HEK293 (cell line): Measurements from ENCODE around the gene STBD1.

Source experiments
- BCL6B ChIP-seq: fragments of 450-650 bp; formaldehyde crosslinking; IDR thresholded peaks from 2 replicates; pipeline ENCODE4 v1.5.1; 2017; ENCODE audit warnings: missing biosample characterization, missing genetic modification characterization
- ELK4 ChIP-seq: IDR thresholded peaks from 2 replicates; pipeline ENCODE4 v1.6.1; 2011; ENCODE audit warnings: mild to moderate bottlenecking, low read depth, low read length, borderline replicate concordance
- HOXC10 ChIP-seq: sonication (generic); formaldehyde crosslinking; IDR thresholded peaks from 2 replicates; pipeline ENCODE4 v1.8.1; 2023; ENCODE audit warnings: mild to moderate bottlenecking, missing genetic modification reagents
- HOXD13 ChIP-seq: sonication (generic); formaldehyde crosslinking; IDR thresholded peaks from 2 replicates; pipeline ENCODE4 v1.8.0; 2022; ENCODE audit warnings: missing genetic modification reagents, borderline replicate concordance
- KLF1 ChIP-seq: fragments of 450-650 bp; formaldehyde crosslinking; IDR thresholded peaks from 2 replicates; pipeline ENCODE4 v1.5.1; 2016; ENCODE audit warnings: missing biosample characterization, missing genetic modification characterization
- KLF7 ChIP-seq: fragments of 450-650 bp; formaldehyde crosslinking; IDR thresholded peaks from 2 replicates; pipeline ENCODE4 v1.5.1; 2016; ENCODE audit warnings: missing biosample characterization, missing genetic modification characterization, borderline replicate concordance
- MEIS1 ChIP-seq: sonication (generic); formaldehyde crosslinking; IDR thresholded peaks from 2 replicates; pipeline ENCODE4 v1.8.1; 2022; ENCODE audit warnings: missing genetic modification reagents, mild to moderate bottlenecking, borderline replicate concordance
- MYNN ChIP-seq: fragments of 450-650 bp; formaldehyde crosslinking; IDR thresholded peaks from 2 replicates; pipeline ENCODE4 v1.5.1; 2016; ENCODE audit warnings: missing biosample characterization, missing genetic modification characterization, borderline replicate concordance
- PBX3 ChIP-seq: sonication (generic); formaldehyde crosslinking; IDR thresholded peaks from 2 replicates; pipeline ENCODE4 v1.8.1; 2022; ENCODE audit warnings: mild to moderate bottlenecking, moderate library complexity, missing genetic modification reagents
- SP7 ChIP-seq: fragments of 450-650 bp; formaldehyde crosslinking; IDR thresholded peaks from 2 replicates; pipeline ENCODE4 v1.5.1; 2016; ENCODE audit warnings: missing biosample characterization, missing genetic modification characterization
- TRIM28 ChIP-seq: IDR thresholded peaks from 2 replicates; pipeline ENCODE4 v1.6.1; 2011; ENCODE audit warnings: low read length, control low read depth, borderline replicate concordance
- ZEB2 ChIP-seq: fragments of 450-650 bp; formaldehyde crosslinking; IDR thresholded peaks from 2 replicates; pipeline ENCODE4 v1.5.1; 2016; ENCODE audit warnings: missing biosample characterization, missing genetic modification characterization
- ZIC2 ChIP-seq: fragments of 450-650 bp; formaldehyde crosslinking; IDR thresholded peaks from 2 replicates; pipeline ENCODE4 v1.5.1; 2016; ENCODE audit warnings: missing biosample characterization, missing genetic modification characterization
- ZNF10 ChIP-seq: fragments of 450-650 bp; formaldehyde crosslinking; IDR thresholded peaks from 2 replicates; pipeline ENCODE4 v1.5.1; 2017; ENCODE audit warnings: missing biosample characterization, missing genetic modification characterization
- ZNF112 ChIP-seq: fragments of 450-650 bp; formaldehyde crosslinking; IDR thresholded peaks from 2 replicates; pipeline ENCODE4 v1.5.0; 2017; ENCODE audit warnings: missing biosample characterization, missing genetic modification characterization
- ZNF121 ChIP-seq: fragments of 450-650 bp; formaldehyde crosslinking; IDR thresholded peaks from 2 replicates; pipeline ENCODE4 v1.5.1; 2016; ENCODE audit warnings: missing biosample characterization, missing genetic modification characterization
- ZNF311 ChIP-seq: fragments of 450-650 bp; formaldehyde crosslinking; IDR thresholded peaks from 2 replicates; pipeline ENCODE4 v1.5.1; 2017; ENCODE audit warnings: missing biosample characterization, missing genetic modification characterization, borderline replicate concordance
- ZNF362 ChIP-seq: fragments of 450-650 bp; formaldehyde crosslinking; IDR thresholded peaks from 2 replicates; pipeline ENCODE4 v1.5.1; 2016; ENCODE audit warnings: missing biosample characterization, missing genetic modification characterization
- ZNF433 ChIP-seq: fragments of 450-650 bp; formaldehyde crosslinking; IDR thresholded peaks from 2 replicates; pipeline ENCODE4 v1.5.1; 2016; ENCODE audit warnings: missing biosample characterization, missing genetic modification characterization, low read depth
- ZNF580 ChIP-seq: fragments of 450-650 bp; formaldehyde crosslinking; IDR thresholded peaks from 2 replicates; pipeline ENCODE4 v1.5.1; 2016; ENCODE audit warnings: missing biosample characterization, missing genetic modification characterization
- ZNF610 ChIP-seq: fragments of 450-650 bp; formaldehyde crosslinking; IDR thresholded peaks from 2 replicates; pipeline ENCODE4 v1.5.1; 2016; ENCODE audit warnings: missing biosample characterization, missing genetic modification characterization, borderline replicate concordance
- ZNF621 ChIP-seq: fragments of 450-650 bp; formaldehyde crosslinking; IDR thresholded peaks from 2 replicates; pipeline ENCODE4 v1.5.1; 2017; ENCODE audit warnings: missing biosample characterization, missing genetic modification characterization
- ZNF660 ChIP-seq: fragments of 450-650 bp; IDR thresholded peaks from 2 replicates; pipeline ENCODE4 v1.5.1; 2018; ENCODE audit warnings: missing biosample characterization, mild to moderate bottlenecking, missing genetic modification characterization
- ZNF670 ChIP-seq: fragments of 450-650 bp; formaldehyde crosslinking; IDR thresholded peaks from 2 replicates; pipeline ENCODE4 v1.5.1; 2016; ENCODE audit warnings: missing biosample characterization, missing genetic modification characterization, low read depth
- ZNF777 ChIP-seq: fragments of 450-650 bp; formaldehyde crosslinking; IDR thresholded peaks from 2 replicates; pipeline ENCODE4 v1.5.1; 2017; ENCODE audit warnings: missing biosample characterization, missing genetic modification characterization, borderline replicate concordance
- ZNF837 ChIP-seq: fragments of 450-650 bp; formaldehyde crosslinking; IDR thresholded peaks from 2 replicates; pipeline ENCODE4 v1.5.1; 2016; ENCODE audit warnings: missing biosample characterization, missing genetic modification characterization
- ZNF843 ChIP-seq: fragments of 450-650 bp; formaldehyde crosslinking; IDR thresholded peaks from 2 replicates; pipeline ENCODE4 v1.5.1; 2016; ENCODE audit warnings: missing biosample characterization, missing genetic modification characterization
- ZSCAN4 ChIP-seq: fragments of 450-650 bp; formaldehyde crosslinking; IDR thresholded peaks from 2 replicates; pipeline ENCODE4 v1.5.1; 2017; ENCODE audit warnings: missing biosample characterization, missing genetic modification characterization

Gene STBD1

GRCh38 chr4:76301068-76301774 is 5.3 kb upstream of the STBD1 start (continued):
- no peak for TF ChIP-seq ZNF610 (tag by site-specific recombination)
- peak; percentile 85 for TF ChIP-seq ZNF10 (tag by site-specific recombination)
- TF ChIP-seq ZNF777 (tag by site-specific recombination), result no peak
- TF ChIP-seq ZSCAN4 (tag by site-specific recombination), result no peak
- TF ChIP-seq ZNF112 (tag by site-specific recombination), result no peak
- no peak for TF ChIP-seq BCL6B (tag by site-specific recombination)
- TF ChIP-seq MEIS1 (CRISPR knock-in tag), result no peak
- TF ChIP-seq ELK4, result no peak
- no peak for TF ChIP-seq ZIC2 (tag by site-specific recombination)
- peak; percentile 45; the same call in 1 of the 2 replicates for TF ChIP-seq ZEB2 (tag by site-specific recombination)
- no peak for TF ChIP-seq ZNF621
- TF ChIP-seq PBX3 (CRISPR knock-in tag), result no peak
- no peak for TF ChIP-seq ZNF311 (tag by site-specific recombination)
- no peak for TF ChIP-seq KLF1 (tag by site-specific recombination)
- TF ChIP-seq HOXD13 (CRISPR knock-in tag), result no peak
- no peak for TF ChIP-seq ZNF837 (tag by site-specific recombination)
- TF ChIP-seq SP7 (tag by site-specific recombination), result peak; percentile 56; the same call in 1 of the 2 replicates
- TF ChIP-seq HOXC10 (CRISPR knock-in tag), result no peak
- TF ChIP-seq ZNF433, result no peak
- TF ChIP-seq MYNN (tag by site-specific recombination), result no peak
- TF ChIP-seq ZNF121 (tag by site-specific recombination), result no peak
- TF ChIP-seq TRIM28, result no peak
- TF ChIP-seq ZNF670 (tag by site-specific recombination), result no peak
- TF ChIP-seq KLF7 (tag by site-specific recombination), result no peak
- no peak for TF ChIP-seq ZNF362 (tag by site-specific recombination)
- TF ChIP-seq ZNF580 (tag by site-specific recombination), result no peak
- TF ChIP-seq ZNF660 (tag by site-specific recombination), result peak; percentile 80
- no peak; the same call in 1 of the 2 replicates for TF ChIP-seq ZNF843 (tag by site-specific recombination)
- TF ChIP-seq, all 188 proteins: peak for 22
